Stimulated activated CD4-positive, alpha-beta T cell treated with anti-CD3 and anti-CD28 coated beads, Interleukin-1b, Interleukin-23, amount 100 ng/mL, for 24 hours (primary cell): ENCODE data around the gene DMTF1.
"Not testable (repeated sequence)": the region's sequence is repeated elsewhere in the genome, so short reads cannot be mapped to it uniquely, and the experiment has no call there.

ENCODE experiments used
- DNase-seq, 4 experiments: peaks; one replicate each; pipeline ENCODE4 v3.0.0-alpha.2; 2020; ENCODE audit warnings: low read depth in 4 of 4, low spot score in 1 of 4

The DMTF1 gene, protein sequence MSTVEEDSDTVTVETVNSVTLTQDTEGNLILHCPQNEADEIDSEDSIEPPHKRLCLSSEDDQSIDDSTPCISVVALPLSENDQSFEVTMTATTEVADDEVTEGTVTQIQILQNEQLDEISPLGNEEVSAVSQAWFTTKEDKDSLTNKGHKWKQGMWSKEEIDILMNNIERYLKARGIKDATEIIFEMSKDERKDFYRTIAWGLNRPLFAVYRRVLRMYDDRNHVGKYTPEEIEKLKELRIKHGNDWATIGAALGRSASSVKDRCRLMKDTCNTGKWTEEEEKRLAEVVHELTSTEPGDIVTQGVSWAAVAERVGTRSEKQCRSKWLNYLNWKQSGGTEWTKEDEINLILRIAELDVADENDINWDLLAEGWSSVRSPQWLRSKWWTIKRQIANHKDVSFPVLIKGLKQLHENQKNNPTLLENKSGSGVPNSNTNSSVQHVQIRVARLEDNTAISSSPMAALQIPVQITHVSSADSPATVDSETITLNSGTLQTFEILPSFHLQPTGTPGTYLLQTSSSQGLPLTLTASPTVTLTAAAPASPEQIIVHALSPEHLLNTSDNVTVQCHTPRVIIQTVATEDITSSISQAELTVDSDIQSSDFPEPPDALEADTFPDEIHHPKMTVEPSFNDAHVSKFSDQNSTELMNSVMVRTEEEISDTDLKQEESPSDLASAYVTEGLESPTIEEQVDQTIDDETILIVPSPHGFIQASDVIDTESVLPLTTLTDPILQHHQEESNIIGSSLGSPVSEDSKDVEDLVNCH

DNA sequence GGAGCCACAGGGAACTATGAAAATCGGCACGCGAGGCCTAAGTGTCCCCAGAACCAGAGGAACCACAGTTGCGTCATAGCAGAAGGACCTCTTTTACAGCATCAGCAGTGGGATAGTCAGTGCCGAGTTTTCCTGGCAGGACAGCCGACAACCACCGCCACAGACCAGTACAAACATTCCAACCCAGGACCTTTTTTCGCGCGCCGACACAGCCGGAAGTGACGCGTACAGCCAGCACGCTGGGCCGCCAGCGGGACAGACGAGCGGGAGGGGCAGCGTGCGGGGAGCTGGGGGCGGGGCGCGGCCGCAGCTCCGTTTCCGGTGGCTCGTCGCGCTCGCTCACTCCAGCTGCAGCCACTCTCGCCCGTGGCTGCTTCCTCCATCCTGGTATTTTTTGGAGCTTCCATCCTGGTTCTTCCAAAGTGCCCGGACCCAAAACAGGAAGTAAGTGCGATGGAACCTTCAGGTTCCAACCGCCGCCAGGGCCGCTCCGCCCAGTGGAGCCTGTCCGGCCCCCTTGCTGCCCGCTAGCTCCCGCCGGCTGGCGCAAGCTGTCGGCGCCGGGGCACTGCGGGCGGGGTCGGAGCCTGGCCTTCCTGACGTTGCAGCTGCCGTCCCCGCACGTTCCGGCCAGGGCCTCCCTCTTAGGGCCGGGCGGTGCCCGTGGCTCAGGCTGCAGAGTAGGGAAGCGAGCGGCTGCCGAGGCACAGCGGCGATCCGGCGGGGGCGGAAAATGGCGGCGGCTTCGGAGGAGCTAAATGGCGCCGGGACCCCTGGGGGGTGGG lies at the start of gene DMTF1:
DMTF1 (plus strand) TSS at position 342 of the 785 bp plus-strand sequence. CDS start 12,489 bp downstream, outside the sequence.
- DNase-seq: peak; percentile 71 to 84 (median 80)

DNA sequence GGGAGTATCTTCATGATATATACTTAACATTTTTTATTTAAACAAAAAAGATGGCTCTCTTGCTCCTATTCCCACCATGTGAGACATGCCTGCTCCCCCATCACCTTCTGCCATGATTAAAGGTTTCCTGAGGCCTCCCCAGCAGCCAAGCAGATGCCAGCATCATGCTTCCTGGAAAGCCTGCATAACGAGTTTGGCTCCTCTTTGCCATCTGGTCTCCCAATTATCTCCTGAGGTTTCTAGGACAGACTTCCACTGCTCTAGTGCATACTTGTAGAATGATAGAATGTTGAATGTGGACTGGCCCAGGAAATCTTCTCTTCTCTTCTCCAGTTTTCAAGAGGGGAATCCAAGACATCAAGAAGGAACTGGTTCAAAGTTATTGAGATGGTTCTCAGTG lies 46.9 kb upstream of the DMTF1 start:
- no peak for DNase-seq

DNA sequence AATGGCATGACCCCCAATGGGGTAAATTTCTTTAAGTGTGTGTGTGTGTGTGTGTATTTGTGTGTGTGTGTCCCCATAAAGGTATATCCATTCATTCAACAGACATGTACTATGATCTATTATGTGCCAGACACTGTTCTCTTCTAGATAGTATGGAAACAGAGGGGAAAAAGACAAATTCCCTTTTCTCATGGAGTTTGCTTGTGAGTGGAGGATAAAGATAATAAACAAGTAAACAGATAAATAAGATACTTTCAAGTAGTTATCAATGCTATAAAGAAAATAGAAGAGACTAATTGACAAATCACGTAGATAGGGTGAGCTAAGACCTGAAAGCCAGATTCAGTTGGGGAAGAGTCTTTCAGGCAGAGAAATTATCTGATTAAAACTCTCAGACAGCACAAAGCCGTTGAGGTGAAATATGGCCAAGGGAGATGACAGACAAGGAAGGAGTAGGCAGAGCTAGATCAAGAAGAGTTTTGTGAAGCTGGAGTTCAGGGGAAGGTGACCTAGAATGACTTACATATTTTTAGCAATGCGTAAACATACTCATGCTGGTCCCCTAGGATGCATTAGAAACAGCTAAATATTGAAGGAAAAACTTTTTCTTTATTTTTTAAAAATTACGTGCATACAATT lies 45.2 kb upstream of the DMTF1 start:
- DNase-seq: no peak

DNA sequence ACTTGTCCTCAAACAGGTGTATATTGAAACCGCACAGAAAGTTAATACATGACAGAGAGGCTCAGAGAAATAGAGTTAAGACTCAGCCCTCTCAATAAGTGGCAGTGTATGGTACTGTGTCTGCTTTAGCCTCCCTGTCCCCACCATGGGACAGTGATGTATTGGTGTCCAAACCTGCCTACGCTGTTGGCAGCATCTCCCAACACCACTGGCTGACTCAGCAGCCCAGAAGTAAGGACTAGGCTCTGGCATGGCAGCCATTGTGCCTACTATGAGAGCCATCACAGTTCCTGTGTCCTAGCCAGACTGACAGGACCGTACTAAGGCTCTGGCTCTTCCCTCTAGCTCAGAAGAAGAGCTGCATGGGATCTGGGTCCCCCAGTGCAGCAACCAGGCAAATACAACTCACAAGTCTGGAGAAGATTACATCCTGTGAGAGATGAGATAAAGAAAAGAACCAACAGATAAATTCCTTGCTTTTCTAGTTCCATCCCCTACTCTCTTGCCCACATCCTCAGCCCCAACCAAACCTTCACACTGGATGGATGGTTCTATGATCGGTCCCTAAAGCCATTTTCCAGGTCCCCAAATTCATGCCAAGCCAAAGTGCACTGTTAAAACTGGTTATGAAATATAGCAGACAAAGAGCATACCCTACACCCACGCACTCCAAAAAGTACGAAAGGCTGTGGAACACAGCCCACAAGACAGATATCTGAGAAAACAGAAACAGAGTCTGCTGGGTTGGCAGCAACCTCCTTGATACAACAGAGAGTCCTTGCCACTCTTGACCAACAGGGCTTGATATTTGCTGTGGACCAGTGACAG lies 44.1 kb upstream of the DMTF1 start:
- DNase-seq: no peak

DNA sequence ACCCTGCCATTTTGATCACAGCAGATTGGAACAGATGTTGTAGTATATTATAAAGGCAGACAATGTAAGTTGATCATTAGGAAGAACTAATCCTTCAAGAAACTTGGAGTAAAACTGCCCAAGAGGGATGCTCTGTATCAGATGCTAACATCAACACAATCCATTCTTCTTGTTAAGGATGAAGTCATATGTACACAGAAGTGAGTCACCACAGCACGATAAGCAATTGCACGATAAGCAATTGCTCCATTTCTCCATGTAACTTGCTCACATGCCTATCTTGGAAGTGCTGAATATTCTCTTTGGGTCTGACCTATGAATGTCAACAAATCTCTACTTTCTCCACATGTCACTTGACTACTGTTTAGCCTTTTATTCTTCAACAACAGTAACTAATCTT lies 41.5 kb upstream of the DMTF1 start:
- no peak for DNase-seq

DNA sequence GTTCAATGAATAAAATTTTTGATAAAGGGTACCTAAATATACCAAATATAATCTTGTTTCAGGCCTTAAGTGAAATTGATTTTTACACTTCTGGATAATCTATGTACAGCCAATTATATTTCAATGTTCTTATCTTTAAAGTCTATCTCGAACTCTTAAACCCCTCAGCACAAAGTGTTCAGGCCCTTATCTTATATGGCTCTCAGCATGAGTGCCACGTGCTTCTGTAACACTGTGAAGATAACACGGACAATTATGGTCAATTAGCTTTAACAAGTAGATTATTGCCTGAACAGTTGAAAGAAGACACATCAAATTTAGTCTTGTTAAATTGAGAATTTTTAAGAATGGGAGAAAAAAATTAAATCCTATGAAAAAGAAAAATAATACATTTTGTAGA lies 40.4 kb upstream of the DMTF1 start:
- DNase-seq: no peak

DNA sequence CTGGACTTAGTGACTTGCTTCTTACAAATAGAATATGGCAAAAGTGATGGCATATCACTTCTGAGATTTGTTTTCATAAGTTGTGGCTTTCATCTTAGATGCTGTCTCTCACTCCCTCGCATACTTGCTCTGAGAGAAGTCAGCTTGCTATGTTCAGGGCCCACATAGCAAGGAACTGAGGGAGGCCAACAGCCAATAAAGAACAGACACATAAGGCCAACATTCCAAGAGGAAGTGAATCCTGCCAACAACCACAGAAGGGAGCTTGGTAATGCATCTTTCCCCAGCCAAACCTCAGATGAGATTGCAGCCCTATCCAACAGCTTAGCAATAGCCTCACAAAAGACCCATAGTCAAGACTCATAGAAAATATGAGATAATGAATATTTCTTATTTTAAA lies 39.2 kb upstream of the DMTF1 start:
- no peak for DNase-seq

DNA sequence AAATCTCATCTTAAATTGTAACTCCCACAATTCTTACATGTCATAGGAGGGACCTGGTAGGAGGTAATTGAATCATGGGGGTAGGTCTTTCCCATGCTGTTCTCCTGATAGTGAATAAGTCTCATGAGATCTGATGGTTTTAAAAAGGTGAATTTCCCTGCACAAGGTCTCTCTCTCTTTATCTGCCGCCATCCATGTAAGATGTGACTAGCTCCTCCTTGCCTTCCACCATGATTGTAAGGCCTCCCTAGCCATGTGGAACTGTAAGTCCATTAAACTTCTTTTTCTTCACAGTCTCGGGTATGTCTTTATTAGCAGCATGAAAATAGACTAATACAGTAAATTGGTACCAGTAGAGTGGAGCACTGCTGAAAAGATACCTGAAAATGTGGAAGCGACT lies 38.3 kb upstream of the DMTF1 start:
- not testable (repeated sequence) for DNase-seq

DNA sequence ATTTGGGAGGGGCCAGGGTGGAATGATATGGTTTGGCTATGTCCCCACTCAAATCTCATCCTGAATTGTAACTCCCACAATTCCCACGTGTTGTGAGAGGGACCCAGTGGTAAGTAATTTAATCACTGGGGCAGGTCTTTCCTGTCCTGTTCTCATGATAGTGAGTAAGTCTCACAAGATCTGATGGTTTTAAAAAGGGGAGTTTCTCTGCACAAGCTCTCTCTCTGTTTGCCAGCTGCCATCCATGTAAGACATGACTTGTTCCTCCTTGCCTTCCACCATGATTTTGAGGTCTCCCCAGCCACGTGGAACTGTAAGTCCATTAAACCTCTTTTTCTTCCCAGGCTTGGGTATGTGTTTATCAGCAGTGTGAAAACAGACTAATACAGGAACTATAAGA lies 36.5 kb upstream of the DMTF1 start:
- not testable (repeated sequence) for DNase-seq

DNA sequence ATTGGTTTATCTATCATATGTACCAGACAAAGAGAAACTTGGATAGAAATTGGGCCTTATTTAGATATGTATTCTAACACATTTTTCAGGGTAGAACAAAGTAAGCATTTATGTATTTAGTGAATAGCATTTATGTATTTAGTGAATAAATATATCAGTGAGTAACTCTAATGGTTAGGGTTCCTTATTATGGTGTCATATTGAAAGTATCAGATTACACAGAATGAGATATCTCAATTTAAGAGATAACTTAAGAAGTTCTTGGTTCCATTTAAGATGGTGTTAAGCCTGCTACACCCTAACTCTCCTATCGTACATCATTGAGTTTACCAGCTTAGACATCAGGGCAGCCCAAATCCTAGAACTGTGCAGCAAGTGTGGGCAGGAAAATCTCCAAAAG lies 35.9 kb upstream of the DMTF1 start:
- no peak for DNase-seq

DNA sequence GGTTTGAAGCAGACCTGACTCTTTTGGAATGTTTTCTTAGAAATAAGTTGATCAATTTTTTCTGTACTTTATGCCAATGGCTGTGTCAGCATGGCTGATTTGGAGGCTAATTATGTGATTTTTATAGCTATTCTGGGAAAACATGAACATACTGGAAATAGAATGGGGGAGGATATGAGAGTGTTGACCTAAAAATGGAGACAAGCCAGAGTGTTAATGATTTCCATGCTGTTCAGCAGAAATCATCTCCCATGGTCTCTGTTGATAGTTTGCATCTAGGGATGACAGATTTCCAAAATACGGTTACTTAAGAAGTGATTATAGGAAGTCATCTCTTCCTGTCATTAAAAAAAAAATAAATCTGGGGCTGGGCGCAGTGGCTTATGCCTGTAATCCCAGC lies 32.7 kb upstream of the DMTF1 start:
- DNase-seq: no peak

DNA sequence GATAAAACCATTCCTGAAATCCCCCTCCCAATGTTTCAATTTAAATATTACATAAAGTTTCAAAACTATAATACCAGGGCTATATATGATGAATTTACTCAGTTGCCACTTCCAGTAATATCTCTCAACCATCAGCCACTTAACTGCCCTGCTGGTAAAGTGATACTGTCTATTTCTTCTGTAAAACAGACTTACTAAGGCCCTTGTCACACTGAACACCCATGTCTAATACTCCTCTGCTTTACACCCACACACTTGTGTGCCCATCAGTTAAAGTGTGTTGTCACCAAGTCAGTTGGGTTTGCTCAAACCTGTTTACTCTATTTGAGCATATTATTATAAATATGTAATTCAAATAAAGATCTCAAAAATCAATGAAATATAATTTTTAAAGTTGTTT lies 29.1 kb upstream of the DMTF1 start:
- no peak for DNase-seq

DNA sequence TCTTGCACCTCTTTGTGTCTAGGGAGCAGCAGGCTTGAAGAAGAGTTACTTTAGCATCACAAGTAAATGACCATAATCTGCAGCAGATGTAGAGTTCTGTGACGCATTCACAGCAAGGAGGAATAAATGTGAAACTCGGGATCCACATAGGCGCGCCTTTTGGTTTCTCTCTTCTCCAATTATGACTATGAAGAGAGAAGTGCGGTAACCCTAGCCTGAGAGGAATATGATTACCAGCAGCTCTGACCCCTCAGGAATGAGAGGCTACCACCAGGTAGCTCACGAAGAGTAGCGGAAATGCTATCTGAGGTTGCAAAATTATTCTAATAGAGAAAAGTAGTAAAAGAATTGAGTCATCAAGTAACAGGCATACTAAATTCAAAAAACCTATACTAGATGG lies 25.2 kb upstream of the DMTF1 start:
- DNase-seq: no peak

DNA sequence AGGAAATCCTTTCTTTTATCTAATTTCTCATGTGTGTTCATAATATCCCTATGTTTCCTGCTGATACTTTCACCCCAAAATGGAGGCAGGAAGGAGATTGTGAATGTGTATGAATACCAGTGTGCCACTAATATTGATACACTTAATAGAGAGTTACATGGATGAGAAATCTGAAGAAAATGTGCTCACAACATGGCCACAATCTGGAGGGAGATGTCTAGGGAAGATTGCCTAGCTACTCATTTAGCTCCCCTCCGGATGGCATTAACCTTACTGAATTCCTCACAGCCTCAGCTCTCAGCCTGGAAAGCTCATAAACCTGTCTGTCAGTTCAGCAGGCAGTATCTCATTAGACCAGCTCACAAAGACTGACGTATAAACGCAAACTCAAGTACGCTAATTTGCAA lies 23.4 kb upstream of the DMTF1 start:
- DNase-seq: no peak

DNA sequence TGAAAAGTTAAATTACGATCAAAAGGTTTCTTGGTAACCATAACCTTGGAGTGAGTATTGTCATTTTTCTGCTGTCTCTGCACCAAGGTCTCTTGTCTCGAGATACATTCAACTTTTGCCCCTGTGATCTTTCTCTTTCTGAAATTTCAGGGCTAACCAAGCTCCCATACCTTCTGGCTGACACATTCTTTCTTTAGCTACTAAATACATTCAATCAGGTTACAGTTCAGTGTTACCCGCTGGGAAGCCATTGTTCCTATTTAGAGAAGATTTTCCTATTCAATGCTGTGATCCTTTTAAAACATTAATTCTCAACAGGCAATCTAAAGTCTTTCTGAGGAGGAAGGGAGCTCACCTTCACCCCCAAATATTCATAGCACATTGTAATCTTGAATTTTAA lies 22.9 kb upstream of the DMTF1 start:
- DNase-seq: no peak

DNA sequence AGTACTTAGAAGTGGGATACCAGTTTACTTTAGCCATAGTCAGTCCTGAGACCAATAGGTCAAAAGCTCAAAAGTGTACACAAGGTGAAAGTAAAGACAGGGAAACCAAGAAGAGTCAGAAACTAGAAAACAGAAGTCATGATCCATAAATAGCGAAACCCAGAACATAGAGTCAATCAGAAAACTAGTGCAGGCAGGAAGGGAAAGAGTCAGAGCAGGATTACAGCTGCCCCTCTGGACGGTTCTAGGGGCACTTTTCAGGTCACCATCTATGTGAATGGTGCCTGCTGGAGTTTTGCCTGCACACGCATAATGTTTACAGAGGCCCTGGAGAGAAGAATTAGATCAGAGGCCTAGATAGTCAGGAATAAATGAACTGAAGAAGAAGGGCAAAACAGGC lies 22.4 kb upstream of the DMTF1 start:
- DNase-seq: no peak

DNA sequence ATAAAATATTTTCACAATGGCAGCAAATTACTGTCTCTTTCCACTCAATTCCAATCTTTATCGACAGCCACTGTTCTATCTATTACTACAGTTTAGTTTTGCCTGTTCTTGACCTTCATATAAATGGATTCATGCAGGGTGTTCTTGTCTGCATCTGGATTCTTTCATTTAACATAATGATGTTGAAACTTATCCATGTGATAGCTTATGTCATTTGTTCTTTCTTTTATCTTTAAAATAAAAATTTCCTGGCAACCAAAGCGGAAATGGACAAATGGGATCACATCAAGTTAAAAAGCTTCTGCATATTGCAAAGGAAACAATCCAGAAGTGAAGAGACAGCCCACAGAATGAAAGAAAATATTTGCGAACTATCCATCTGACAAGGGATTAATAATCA lies 20.5 kb upstream of the DMTF1 start:
- DNase-seq: no peak

DNA sequence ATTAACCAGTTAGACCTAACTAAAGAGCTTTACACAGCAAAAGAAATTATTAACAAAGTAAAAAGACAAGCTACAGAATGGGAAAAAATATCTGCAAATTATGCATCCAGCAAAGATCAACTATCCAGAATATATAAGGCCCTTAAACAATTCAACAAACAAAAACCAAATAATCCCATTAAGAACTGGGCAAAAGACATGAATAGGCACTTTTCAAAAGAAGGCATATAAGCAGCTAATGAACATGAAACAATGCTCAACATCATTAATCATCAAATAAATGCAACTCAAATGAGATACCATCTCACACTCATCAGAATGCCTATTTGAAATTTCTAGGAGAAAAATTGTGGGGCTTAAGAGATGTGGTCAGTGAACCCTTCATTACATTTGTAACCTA lies 15.0 kb upstream of the DMTF1 start:
- DNase-seq: no peak

DNA sequence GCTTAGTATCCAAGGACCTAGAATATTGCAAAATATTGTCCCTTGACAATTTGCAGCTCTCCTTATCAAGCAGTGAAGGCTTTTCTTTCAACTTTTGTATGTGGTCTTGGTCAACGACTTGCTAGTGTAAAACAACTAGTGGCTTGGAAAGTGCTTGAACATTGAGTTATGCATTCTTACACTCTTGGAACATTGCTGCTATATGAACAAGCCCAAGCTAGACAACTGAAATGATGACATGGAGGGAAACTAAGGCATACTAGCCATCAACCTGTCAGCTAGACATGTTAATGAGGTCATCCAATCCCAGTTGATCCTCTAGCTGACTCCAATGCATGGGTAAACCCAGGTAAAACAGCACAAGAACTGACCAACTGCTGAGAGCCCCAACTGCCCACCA lies 12.7 kb upstream of the DMTF1 start:
- no peak for DNase-seq

DNA sequence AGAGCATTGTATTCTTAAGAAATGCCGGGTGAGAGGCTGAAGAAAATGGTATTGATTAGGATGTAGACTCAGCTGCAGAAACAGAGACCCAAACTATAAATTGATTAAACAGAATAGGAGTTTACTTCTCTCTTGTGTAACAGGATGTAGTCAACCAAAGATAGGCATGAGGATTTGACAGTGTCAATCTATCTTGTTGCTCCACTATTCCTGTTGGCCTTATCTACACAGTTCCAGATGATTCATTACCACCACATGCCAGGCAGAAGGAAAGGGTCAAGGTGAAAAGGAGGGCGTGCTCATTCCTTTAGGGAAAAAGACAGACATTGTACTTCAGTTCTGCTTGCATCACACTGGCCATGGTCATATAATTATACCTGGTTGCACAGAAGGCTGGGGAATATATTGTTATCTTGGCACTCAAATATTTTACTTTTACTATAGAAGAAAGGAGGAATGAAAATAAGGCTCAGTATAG lies 11.9 kb upstream of the DMTF1 start:
- DNase-seq: no peak
